SK-N-SH treated with all-trans-retinoic acid at 6 μM for 48 hours (cell line): ENCODE results near the gene SNAPC4.

Experiments
- ATAC-seq: fragments of 200-7000 bp; cut with Tn5 transposase; 3 replicates; pipeline ENCODE4 v1.9.1; 2020; ENCODE audit warnings: mild to moderate bottlenecking, moderate library complexity
- ARNTL ChIP-seq: fragments of 450-650 bp; formaldehyde crosslinking; IDR thresholded peaks from 2 replicates; pipeline ENCODE4 v1.5.0; 2020; ENCODE audit warnings: low read depth, mild to moderate bottlenecking, moderate library complexity, borderline replicate concordance
- CSDC2 ChIP-seq: fragments of 250-450 bp; sonication (Bioruptor Pico); IDR thresholded peaks from 2 replicates; pipeline ENCODE4 v1.5.0; 2020; ENCODE audit warnings: mild to moderate bottlenecking, moderate library complexity
- ESRRG ChIP-seq: fragments of 250-450 bp; sonication (Bioruptor Pico); IDR thresholded peaks from 2 replicates; pipeline ENCODE4 v1.6.1; 2021; ENCODE audit warnings: mild to moderate bottlenecking
- GLIS3 ChIP-seq: fragments of 250-450 bp; sonication (Bioruptor Pico); IDR thresholded peaks from 2 replicates; pipeline ENCODE4 v1.5.0; 2020; ENCODE audit warnings: mild to moderate bottlenecking, moderate library complexity
- ISL1 ChIP-seq: fragments of 250-450 bp; sonication (Bioruptor Pico); IDR thresholded peaks from 2 replicates; pipeline ENCODE4 v2.1.2; 2022; ENCODE audit warnings: mild to moderate bottlenecking, moderate library complexity
- OSR1 ChIP-seq: fragments of 250-450 bp; sonication (Bioruptor Pico); IDR thresholded peaks from 2 replicates; pipeline ENCODE4 v1.8.0; 2022; ENCODE audit warnings: moderate library complexity, mild to moderate bottlenecking, inconsistent platforms
- RARB ChIP-seq: fragments of 250-450 bp; sonication (Bioruptor Pico); IDR thresholded peaks from 2 replicates; pipeline ENCODE4 v1.8.0; 2021; ENCODE audit warnings: mild to moderate bottlenecking, moderate library complexity
- SNAI2 ChIP-seq: fragments of 250-450 bp; sonication (Bioruptor Pico); IDR thresholded peaks from 2 replicates; pipeline ENCODE4 v1.5.0; 2020; ENCODE audit warnings: mild to moderate bottlenecking, moderate library complexity
- TCF4 ChIP-seq: fragments of 250-450 bp; sonication (Bioruptor Pico); IDR thresholded peaks from 2 replicates; pipeline ENCODE4 v1.8.0; 2021; ENCODE audit warnings: mild to moderate bottlenecking, moderate library complexity, borderline replicate concordance
- ZC3H10 ChIP-seq: fragments of 250-450 bp; sonication (Bioruptor Pico); IDR thresholded peaks from 2 replicates; pipeline ENCODE4 v1.5.1; 2021; ENCODE audit warnings: mild to moderate bottlenecking, moderate library complexity
- ZFP3 ChIP-seq: fragments of 250-450 bp; sonication (Bioruptor Pico); IDR thresholded peaks from 2 replicates; pipeline ENCODE4 v1.5.0; 2020; ENCODE audit warnings: mild to moderate bottlenecking, moderate library complexity
- ZFP30 ChIP-seq: fragments of 450-650 bp; formaldehyde crosslinking; IDR thresholded peaks from 2 replicates; pipeline ENCODE4 v1.5.0; 2022; ENCODE audit warnings: mild to moderate bottlenecking, moderate library complexity
- ZNF565 ChIP-seq: fragments of 450-650 bp; formaldehyde crosslinking; conservative IDR thresholded peaks from 2 replicates; pipeline ENCODE4 v1.5.0; 2020; ENCODE audit warnings: low read depth, mild to moderate bottlenecking, moderate library complexity
- ZNF70 ChIP-seq: fragments of 450-650 bp; formaldehyde crosslinking; IDR thresholded peaks from 2 replicates; pipeline ENCODE4 v1.5.0; 2020; ENCODE audit warnings: mild to moderate bottlenecking, moderate library complexity
- ZNF8 ChIP-seq: fragments of 450-650 bp; formaldehyde crosslinking; IDR thresholded peaks from 2 replicates; pipeline ENCODE4 v1.5.0; 2020; ENCODE audit warnings: mild to moderate bottlenecking, moderate library complexity
- TF ChIP-seq, protein P1 (sequence below): fragments of 250-450 bp; sonication (Bioruptor Pico); IDR thresholded peaks from 2 replicates; pipeline ENCODE4 v1.8.0; 2021; ENCODE audit warnings: low read depth, mild to moderate bottlenecking, moderate library complexity, borderline replicate concordance
- TF ChIP-seq, protein P2 (sequence below): fragments of 250-450 bp; sonication (Bioruptor Pico); IDR thresholded peaks from 2 replicates; pipeline ENCODE4 v1.5.0; 2020; ENCODE audit warnings: mild to moderate bottlenecking, moderate library complexity
- TF ChIP-seq, protein P3 (sequence below): fragments of 250-450 bp; sonication (Bioruptor Pico); IDR thresholded peaks from 2 replicates; pipeline ENCODE4 v1.8.0; 2020; ENCODE audit warnings: mild to moderate bottlenecking, moderate library complexity, borderline replicate concordance

Gene SNAPC4

DNA sequence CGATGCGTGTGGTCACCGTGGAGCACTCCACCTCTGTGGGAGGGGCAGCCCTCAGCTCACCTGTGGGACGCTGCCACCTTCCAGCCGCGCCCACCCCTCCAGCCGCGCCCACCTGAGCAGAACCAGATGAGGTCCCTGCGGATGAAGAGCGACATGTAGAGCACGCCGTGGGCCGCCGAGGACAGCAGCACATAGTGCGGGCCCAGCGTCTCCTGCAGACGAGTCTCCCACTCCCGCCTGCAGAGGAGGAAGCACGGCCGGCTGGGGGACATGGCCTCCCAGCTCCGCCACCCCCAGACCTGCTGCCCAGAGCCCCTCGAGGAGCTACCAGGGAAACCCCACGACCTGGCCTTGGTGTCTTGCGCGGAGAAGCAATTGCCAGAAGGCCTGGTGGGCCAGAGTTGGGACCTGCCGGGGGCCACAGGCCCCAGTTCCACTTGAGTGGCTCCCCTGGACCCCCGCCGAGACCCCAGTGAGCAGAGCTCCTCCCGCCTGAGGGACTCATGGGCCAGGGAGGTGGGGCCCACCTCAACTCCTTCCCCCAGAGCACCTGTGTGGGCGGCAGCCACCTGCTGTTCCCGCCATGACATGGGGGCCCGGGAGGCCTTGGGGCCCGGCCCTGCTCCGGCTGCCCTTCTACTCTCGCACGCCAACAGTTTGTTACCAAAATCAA is 33.2 kb upstream of the SNAPC4 start:
- ATAC-seq: no peak
- no peak for TF ChIP-seq ISL1 (CRISPR knock-in tag)

DNA sequence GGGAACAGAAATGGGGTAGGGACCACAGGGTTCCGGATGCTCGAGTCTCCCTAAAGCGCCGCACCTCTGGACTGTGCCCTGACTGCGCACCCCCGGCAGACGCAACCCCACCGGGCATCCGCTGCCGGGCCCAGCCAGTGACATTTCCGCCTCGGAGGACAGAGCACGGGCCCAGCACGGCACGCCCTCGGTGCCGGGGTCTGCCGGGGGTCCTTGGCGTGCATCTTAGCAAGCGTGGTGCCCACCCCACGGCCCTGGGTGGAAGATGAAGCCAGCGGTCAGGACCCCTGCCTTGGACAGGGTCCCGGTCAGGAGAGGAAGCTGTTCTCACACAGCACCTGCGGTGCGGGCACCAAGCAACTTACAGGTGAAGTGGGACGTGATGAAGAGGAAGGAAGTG is 32.6 kb upstream of the SNAPC4 start:
- TF ChIP-seq RARB (CRISPR knock-in tag): no peak
- no peak for TF ChIP-seq ZFP3
- no peak for TF ChIP-seq GLIS3 (CRISPR knock-in tag)
- no peak for TF ChIP-seq SNAI2
- no peak for TF ChIP-seq ZC3H10 (CRISPR knock-in tag)
- no peak for ATAC-seq

DNA sequence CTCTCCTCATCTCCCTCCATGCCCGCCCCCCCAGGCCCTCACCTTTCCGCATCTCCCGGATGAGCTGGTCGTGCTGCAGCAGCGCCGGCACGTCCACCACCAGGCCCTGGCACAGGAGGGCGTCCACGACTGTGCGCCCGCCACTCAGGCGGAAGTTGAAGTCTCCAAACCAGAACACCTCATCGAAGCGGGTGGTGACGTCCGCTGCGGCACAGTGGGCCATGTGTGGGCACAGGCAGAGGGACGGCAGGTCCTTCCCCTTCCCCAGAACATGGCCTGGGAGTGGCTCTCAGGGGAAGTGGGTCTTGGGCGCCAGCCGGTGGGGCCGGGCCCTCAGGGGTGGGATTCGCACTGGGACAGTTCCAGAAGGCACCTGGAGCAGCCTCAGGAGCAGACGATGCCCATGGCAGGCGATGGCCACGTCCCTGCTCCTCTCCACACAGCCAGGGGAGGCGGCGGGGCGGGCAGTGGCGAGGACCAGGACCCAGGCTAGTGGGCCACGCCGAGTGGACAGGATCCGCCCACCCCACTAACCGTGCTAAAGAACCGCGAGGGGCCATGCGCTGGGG is 31.9 kb upstream of the SNAPC4 start:
- ATAC-seq: no peak
- no peak for TF ChIP-seq ZFP30 (CRISPR knock-in tag)
- no peak for TF ChIP-seq ARNTL
- TF ChIP-seq SNAI2: no peak

DNA sequence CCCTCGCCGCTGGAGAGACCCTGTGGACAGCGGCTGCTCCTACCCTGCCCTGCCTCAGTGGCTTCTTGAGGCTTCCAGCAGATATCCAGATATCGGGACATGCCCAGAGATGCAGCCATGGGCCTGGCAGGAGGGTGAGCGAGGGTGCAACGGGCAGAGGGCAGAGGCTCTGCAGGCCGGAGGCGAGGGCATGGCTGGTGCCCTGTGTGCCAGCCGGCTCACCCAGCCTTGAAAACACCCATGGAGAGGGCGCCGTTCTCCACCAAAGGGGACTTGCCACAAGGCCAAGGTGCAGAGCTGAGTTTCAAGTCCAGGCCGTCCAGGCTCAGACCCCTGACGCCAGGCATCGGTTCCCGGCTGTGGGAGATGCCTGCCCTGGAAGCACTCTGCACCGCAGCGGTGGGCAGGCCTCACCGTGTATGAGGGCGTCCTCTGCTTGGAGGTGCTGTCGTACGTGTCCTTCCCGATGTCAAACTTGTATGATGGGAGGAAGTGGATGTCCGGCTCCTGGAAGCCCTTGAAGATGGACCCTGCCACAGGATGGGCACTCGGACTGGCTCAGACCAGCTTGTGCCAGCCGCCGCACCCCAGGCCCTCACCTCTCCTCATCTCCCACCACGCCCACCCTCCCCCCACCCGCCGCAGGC is 30.7 kb upstream of the SNAPC4 start:
- TF ChIP-seq, protein P1, sequence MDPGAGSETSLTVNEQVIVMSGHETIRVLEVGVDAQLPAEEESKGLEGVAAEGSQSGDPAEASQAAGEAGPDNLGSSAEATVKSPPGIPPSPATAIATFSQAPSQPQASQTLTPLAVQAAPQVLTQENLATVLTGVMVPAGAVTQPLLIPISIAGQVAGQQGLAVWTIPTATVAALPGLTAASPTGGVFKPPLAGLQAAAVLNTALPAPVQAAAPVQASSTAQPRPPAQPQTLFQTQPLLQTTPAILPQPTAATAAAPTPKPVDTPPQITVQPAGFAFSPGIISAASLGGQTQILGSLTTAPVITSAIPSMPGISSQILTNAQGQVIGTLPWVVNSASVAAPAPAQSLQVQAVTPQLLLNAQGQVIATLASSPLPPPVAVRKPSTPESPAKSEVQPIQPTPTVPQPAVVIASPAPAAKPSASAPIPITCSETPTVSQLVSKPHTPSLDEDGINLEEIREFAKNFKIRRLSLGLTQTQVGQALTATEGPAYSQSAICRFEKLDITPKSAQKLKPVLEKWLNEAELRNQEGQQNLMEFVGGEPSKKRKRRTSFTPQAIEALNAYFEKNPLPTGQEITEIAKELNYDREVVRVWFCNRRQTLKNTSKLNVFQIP (CRISPR knock-in tag): no peak
- TF ChIP-seq ZFP30 (CRISPR knock-in tag) (no peak), ARNTL (no peak), ZFP3 (no peak), ZNF70 (CRISPR knock-in tag) (no peak), OSR1 (CRISPR knock-in tag) (no peak), ZC3H10 (CRISPR knock-in tag) (no peak), ZNF8 (CRISPR knock-in tag) (no peak), SNAI2 (no peak), GLIS3 (CRISPR knock-in tag) (no peak), ISL1 (CRISPR knock-in tag) (no peak), ZNF565 (CRISPR knock-in tag) (no peak), ESRRG (CRISPR knock-in tag) (no peak), TCF4 (no peak)
- TF ChIP-seq, protein P2, sequence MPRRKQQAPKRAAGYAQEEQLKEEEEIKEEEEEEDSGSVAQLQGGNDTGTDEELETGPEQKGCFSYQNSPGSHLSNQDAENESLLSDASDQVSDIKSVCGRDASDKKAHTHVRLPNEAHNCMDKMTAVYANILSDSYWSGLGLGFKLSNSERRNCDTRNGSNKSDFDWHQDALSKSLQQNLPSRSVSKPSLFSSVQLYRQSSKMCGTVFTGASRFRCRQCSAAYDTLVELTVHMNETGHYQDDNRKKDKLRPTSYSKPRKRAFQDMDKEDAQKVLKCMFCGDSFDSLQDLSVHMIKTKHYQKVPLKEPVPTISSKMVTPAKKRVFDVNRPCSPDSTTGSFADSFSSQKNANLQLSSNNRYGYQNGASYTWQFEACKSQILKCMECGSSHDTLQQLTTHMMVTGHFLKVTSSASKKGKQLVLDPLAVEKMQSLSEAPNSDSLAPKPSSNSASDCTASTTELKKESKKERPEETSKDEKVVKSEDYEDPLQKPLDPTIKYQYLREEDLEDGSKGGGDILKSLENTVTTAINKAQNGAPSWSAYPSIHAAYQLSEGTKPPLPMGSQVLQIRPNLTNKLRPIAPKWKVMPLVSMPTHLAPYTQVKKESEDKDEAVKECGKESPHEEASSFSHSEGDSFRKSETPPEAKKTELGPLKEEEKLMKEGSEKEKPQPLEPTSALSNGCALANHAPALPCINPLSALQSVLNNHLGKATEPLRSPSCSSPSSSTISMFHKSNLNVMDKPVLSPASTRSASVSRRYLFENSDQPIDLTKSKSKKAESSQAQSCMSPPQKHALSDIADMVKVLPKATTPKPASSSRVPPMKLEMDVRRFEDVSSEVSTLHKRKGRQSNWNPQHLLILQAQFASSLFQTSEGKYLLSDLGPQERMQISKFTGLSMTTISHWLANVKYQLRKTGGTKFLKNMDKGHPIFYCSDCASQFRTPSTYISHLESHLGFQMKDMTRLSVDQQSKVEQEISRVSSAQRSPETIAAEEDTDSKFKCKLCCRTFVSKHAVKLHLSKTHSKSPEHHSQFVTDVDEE (CRISPR knock-in tag): no peak
- TF ChIP-seq, protein P3, sequence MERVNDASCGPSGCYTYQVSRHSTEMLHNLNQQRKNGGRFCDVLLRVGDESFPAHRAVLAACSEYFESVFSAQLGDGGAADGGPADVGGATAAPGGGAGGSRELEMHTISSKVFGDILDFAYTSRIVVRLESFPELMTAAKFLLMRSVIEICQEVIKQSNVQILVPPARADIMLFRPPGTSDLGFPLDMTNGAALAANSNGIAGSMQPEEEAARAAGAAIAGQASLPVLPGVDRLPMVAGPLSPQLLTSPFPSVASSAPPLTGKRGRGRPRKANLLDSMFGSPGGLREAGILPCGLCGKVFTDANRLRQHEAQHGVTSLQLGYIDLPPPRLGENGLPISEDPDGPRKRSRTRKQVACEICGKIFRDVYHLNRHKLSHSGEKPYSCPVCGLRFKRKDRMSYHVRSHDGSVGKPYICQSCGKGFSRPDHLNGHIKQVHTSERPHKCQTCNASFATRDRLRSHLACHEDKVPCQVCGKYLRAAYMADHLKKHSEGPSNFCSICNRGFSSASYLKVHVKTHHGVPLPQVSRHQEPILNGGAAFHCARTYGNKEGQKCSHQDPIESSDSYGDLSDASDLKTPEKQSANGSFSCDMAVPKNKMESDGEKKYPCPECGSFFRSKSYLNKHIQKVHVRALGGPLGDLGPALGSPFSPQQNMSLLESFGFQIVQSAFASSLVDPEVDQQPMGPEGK (CRISPR knock-in tag): no peak

DNA sequence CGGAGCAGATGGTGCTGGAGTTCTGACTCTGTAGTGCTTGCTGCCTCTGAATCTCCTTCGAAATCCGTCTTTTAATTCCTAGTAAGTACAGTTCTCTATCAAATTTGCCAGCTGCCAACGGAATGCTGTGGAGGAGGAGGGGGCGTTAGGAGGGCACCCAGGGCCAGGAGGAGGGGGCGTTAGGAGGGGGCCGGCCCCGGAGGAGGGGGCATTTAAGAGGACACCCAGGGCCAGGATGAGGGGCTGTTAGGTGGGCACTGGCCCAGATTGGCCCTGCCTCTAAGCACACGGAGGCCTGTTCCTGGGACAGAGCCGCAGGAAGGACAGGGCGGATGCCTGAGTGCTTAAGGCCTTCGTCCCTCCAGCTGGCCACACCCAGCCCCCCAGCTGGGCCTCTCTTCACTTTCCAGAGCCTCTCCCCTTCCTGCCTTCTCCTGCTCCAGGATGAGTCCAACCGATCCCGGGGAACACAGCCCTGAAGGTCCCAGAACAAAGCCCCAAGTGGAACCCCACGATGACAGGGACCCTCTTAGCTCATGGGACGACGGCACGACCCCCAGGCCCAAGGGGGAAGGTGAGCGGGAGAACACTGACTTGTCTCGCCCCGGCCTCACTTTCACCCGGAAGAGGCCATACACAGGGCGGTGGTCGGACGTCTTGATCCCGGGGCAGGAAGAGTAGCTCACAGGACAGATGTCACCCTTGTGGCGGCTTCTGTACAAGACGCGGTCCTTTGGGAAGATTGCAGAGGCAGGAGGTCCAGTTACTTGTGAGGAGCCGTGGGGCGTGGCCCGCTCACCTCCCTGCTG is 29.9 kb upstream of the SNAPC4 start:
- no peak for ATAC-seq

More for the DNA sequence above, 30.7 kb upstream of the SNAPC4 start:
- ATAC-seq: no peak

More for the DNA sequence above, 29.9 kb upstream of the SNAPC4 start:
- TF ChIP-seq CSDC2: no peak
- TF ChIP-seq TCF4: no peak
- TF ChIP-seq, all 23 proteins: peak for 0
